CD14-positive monocyte (primary cell): Measurements from ENCODE around the gene GPD1. TPM values are rescaled to one million over a fixed set of nuclear protein-coding genes. Genes with fewer than 3 reads are reported as not detected.

ENCODE experiments used
- DNase-seq, 3 donors: peaks; one replicate each; pipeline ENCODE4 v3.0.0-alpha.2; 2011 to 2022
- H2AFZ ChIP-seq: 2 replicates; pipeline ENCODE4 v1.6.0; 2012; ENCODE audit warnings: mild to moderate bottlenecking, low read depth, low read length, inconsistent platforms; ENCODE audit not compliant: insufficient read depth, poor library complexity, severe bottlenecking
- H3K27ac ChIP-seq, 2 donors: 1 replicate in 1 of 2; 2 replicates in 1 of 2; pipeline ENCODE4 v1.5.1; 2012 to 2013; ENCODE audit warnings: low read length in 2 of 2, control low read depth in 1 of 2, inconsistent platforms in 1 of 2, low read depth in 1 of 2, mild to moderate bottlenecking in 1 of 2
- H3K27me3 ChIP-seq, 2 donors: one replicate each; pipeline versions ENCODE4 v1.6.0 to v1.6.1; 2011 to 2013; ENCODE audit warnings: low read length in 2 of 2; ENCODE audit not compliant: control insufficient read depth in 2 of 2, insufficient read depth in 2 of 2
- H3K36me3 ChIP-seq, 2 donors: replicated peaks in 1 of 2; 1 replicate in 1 of 2; 2 replicates in 1 of 2; pipeline versions ENCODE4 v1.5.1 to v1.6.1; 2012 to 2013; ENCODE audit warnings: low read length in 2 of 2, control low read depth in 1 of 2, inconsistent platforms in 1 of 2, mild to moderate bottlenecking in 1 of 2; ENCODE audit not compliant: insufficient read depth in 2 of 2, control insufficient read depth in 1 of 2
- H3K4me1 ChIP-seq, 2 donors: 1 replicate in 1 of 2; 2 replicates in 1 of 2; pipeline versions ENCODE4 v1.5.1 to v1.6.1; 2012 to 2013; ENCODE audit warnings: low read length in 2 of 2, control low read depth in 1 of 2, inconsistent platforms in 1 of 2, mild to moderate bottlenecking in 1 of 2, moderate library complexity in 1 of 2; ENCODE audit not compliant: insufficient read depth in 2 of 2, control insufficient read depth in 1 of 2
- H3K4me2 ChIP-seq: replicated peaks from 2 replicates; pipeline ENCODE3; 2012; ENCODE audit warnings: low read length, moderate library complexity, mild to moderate bottlenecking; ENCODE audit not compliant: poor library complexity, severe bottlenecking; ENCODE audit errors: extremely low read depth
- H3K4me3 ChIP-seq, 3 experiments: fragments of 200-600 bp in 1 of 3; sonication (generic) in 1 of 3; replicated peaks in 1 of 3; 1 replicate in 2 of 3; 2 replicates in 1 of 3; pipeline ENCODE4 v1.5.1; 2011 to 2013; ENCODE audit warnings: low read length in 3 of 3, mild to moderate bottlenecking in 3 of 3, control low read depth in 2 of 3, low read depth in 2 of 3, inconsistent platforms in 1 of 3, moderate library complexity in 1 of 3
- H3K79me2 ChIP-seq: 2 replicates; pipeline ENCODE4 v1.6.0; 2012; ENCODE audit warnings: mild to moderate bottlenecking, control low read depth, inconsistent platforms, low read length, moderate library complexity; ENCODE audit not compliant: insufficient read depth
- H3K9ac ChIP-seq: 2 replicates; pipeline ENCODE4 v1.6.0; 2017; ENCODE audit warnings: low read length, mild to moderate bottlenecking; ENCODE audit not compliant: insufficient read depth, poor library complexity, severe bottlenecking
- H3K9me3 ChIP-seq, 2 donors: replicated peaks in 1 of 2; 1 replicate in 1 of 2; 2 replicates in 1 of 2; pipeline versions ENCODE4 v1.5.1 to v1.6.1; 2012 to 2013; ENCODE audit warnings: low read length in 2 of 2, control low read depth in 1 of 2; ENCODE audit not compliant: control insufficient read depth in 1 of 2, insufficient read depth in 1 of 2
- H4K20me1 ChIP-seq: 2 replicates; pipeline ENCODE4 v1.6.0; 2012; ENCODE audit warnings: mild to moderate bottlenecking, low read length, control low read depth, moderate library complexity; ENCODE audit not compliant: insufficient read depth
- H3K27ac Mint-ChIP-seq, 7 donors: one replicate each; pipeline ENCODE4 v1.8.0; 2020; ENCODE audit warnings: mild to moderate bottlenecking in 7 of 7, mixed read lengths in 7 of 7, moderate library complexity in 6 of 7, inconsistent platforms in 2 of 7
- H3K27me3 Mint-ChIP-seq, 3 donors: one replicate each; pipeline ENCODE4 v1.8.0; 2021 to 2022; ENCODE audit warnings: low read depth in 3 of 3, mild to moderate bottlenecking in 3 of 3, mixed read lengths in 3 of 3, moderate library complexity in 3 of 3, inconsistent platforms in 1 of 3
- H3K36me3 Mint-ChIP-seq, 2 donors: one replicate each; pipeline ENCODE4 v1.8.0; 2020; ENCODE audit warnings: mixed read lengths in 2 of 2, inconsistent platforms in 1 of 2, mild to moderate bottlenecking in 1 of 2
- H3K4me1 Mint-ChIP-seq: one replicate; pipeline ENCODE4 v1.8.0; 2020; ENCODE audit warnings: mild to moderate bottlenecking, mixed read lengths
- H3K4me3 Mint-ChIP-seq, 2 donors: one replicate each; pipeline ENCODE4 v1.8.0; 2020; ENCODE audit warnings: mild to moderate bottlenecking in 2 of 2, mixed read lengths in 2 of 2, moderate library complexity in 1 of 2
- H3K9me3 Mint-ChIP-seq, 7 donors: one replicate each; pipeline ENCODE4 v1.8.0; 2020 to 2022; ENCODE audit warnings: mixed read lengths in 7 of 7, mild to moderate bottlenecking in 6 of 7, moderate library complexity in 6 of 7, inconsistent platforms in 2 of 7
- WGBS: methylation state at CpG from one replicate; pipeline ENCODE4 v1.1.5; 2013; ENCODE audit warnings: missing lambda C conversion rate; ENCODE audit not compliant: insufficient coverage; 5-methylcytosine and 5-hydroxymethylcytosine counted together
- intact Hi-C, 2 donors: fragments of 100-400 bp; cut with micrococcal nuclease; formaldehyde crosslinking; loops; one replicate each; pipeline versions ENCODE4 v1.15.0 to v1.15.1; 2023
- polyA plus RNA-seq, 3 donors: library from polyadenylated mRNA; depleted of rRNA in 1 of 3; unstranded in 2 of 3; stranded (reverse) in 1 of 3; fragments of 300-500 nt in 2 of 3; fragments of >200 nt in 1 of 3; fragmentation: Illumina TruSeq in 2 of 3; gene quantifications; 1 replicate in 2 of 3; 2 replicates in 1 of 3; pipeline ENCODE4 v1.2.3, GENCODE V29; 2012 to 2021
- TF ChIP-seq, protein P1 (sequence below): fragments of 200-600 bp; IDR thresholded peaks from one replicate; pipeline ENCODE4 v1.8.0; 2022; ENCODE audit warnings: antibody characterized with exemption, mild to moderate bottlenecking

The GPD1 gene
- polyA plus RNA-seq, 3 donors, result 0.08 TPM; not detected in 2

DNA sequence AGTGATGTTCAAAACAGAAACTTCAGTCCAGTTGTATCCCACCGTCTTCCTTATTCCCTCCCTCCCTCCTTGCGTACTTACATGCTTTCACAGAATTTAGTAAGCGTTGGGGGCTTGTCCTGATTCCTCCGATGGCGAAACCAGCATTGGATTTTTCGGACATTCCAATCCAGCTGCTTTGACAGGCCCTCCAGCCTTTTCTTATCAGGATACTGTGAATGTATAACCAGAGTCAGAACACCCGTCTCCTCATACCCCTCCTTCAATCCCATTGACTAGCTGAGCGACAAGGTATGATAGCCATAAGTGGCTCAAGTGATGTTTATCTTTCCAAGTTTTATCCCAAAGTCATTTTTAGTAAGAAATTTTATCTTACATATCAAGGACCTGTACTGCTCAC, 39.2 kb downstream of the GPD1 start:
- Histone ChIP-seq H4K20me1 (peaks cover 13% of the 10 kb centered on the region), H3K27ac (no peak overlapping the region), H3K9me3 (no peaks in the 10 kb centered on the region), H2AFZ (no peak overlapping the region), H3K79me2 (peaks cover 7% of the 10 kb centered on the region), H3K4me1 (no peaks in the 10 kb centered on the region), H3K4me3 (no peak overlapping the region), H3K9ac (no peak overlapping the region), H3K27me3 (no peaks in the 10 kb centered on the region), H3K4me2 (no peak overlapping the region), H3K36me3 (peaks cover 37 to 66% of the 10 kb centered on the region in 2 donors)
- WGBS, result 100% methylated on average over 6 of the region's 8 CpGs
- Mint-ChIP-seq H3K27ac (no peak overlapping the region), H3K27me3 (peaks cover 0 to 1% (median 0%) of the 10 kb centered on the region in 3 donors), H3K36me3 (peaks cover 35 to 62% of the 10 kb centered on the region in 2 donors), H3K4me3 (no peak overlapping the region), H3K4me1 (no peaks in the 10 kb centered on the region), H3K9me3 (no peaks in the 10 kb centered on the region)
- intact Hi-C loops, result no loop called here
- DNase-seq, result no peak
- TF ChIP-seq, protein P1, sequence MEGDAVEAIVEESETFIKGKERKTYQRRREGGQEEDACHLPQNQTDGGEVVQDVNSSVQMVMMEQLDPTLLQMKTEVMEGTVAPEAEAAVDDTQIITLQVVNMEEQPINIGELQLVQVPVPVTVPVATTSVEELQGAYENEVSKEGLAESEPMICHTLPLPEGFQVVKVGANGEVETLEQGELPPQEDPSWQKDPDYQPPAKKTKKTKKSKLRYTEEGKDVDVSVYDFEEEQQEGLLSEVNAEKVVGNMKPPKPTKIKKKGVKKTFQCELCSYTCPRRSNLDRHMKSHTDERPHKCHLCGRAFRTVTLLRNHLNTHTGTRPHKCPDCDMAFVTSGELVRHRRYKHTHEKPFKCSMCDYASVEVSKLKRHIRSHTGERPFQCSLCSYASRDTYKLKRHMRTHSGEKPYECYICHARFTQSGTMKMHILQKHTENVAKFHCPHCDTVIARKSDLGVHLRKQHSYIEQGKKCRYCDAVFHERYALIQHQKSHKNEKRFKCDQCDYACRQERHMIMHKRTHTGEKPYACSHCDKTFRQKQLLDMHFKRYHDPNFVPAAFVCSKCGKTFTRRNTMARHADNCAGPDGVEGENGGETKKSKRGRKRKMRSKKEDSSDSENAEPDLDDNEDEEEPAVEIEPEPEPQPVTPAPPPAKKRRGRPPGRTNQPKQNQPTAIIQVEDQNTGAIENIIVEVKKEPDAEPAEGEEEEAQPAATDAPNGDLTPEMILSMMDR, result no peak

DNA sequence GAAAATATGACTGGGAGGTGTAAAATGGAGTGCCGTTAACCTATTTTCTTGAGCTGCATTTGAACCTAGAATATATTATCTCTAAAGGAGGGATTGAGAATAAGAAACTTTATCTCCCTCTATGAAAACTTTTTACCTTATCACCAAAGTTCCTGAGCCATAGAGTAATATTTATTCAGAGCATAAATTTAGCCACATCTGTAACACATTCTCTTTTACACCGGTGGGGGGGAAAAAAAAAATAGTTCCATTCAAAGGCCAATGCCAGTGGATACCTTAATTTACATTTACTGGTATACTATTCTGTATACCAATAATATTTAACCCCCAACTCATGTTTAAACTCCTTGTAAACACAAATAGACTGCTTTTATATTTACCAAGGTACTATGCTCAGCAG, 41.6 kb downstream of the GPD1 start:
- Histone ChIP-seq H3K36me3 (peaks cover 27 to 41% of the 10 kb centered on the region in 2 donors), H4K20me1 (peaks cover 13% of the 10 kb centered on the region), H3K4me3 (no peak overlapping the region), H3K9me3 (no peaks in the 10 kb centered on the region), H3K9ac (no peak overlapping the region), H2AFZ (no peak overlapping the region), H3K27me3 (no peaks in the 10 kb centered on the region), H3K4me1 (no peaks in the 10 kb centered on the region), H3K79me2 (peaks cover 14% of the 10 kb centered on the region), H3K4me2 (no peak overlapping the region), H3K27ac (no peak overlapping the region)
- no peak for DNase-seq
- TF ChIP-seq, protein P1, result no peak
- no CpG with 5 or more reads among the region's 2 CpGs for WGBS
- H3K27ac Mint-ChIP-seq, result no peak overlapping the region
- no peaks in the 10 kb centered on the region for H3K4me1 Mint-ChIP-seq
- H3K9me3 Mint-ChIP-seq, result no peaks in the 10 kb centered on the region
- H3K27me3 Mint-ChIP-seq, result peaks cover 0 to 1% (median 0%) of the 10 kb centered on the region in 3 donors
- no peak overlapping the region for H3K4me3 Mint-ChIP-seq
- intact Hi-C loops, result no loop called here
- H3K36me3 Mint-ChIP-seq, result peaks cover 26 to 50% of the 10 kb centered on the region in 2 donors
